T-helper 2 cell treated with Interferon-gamma antibody and Interleukin-4, amounts not matched to agents 100 ng/mL and 5 ng/mL, for 36 hours (primary cell): ENCODE results near the gene WDFY2. TPM values are rescaled to one million over a fixed set of nuclear protein-coding genes. Genes with fewer than 3 reads are reported as not detected.

Source experiments
- intact Hi-C: fragments of 100-400 bp; cut with micrococcal nuclease; formaldehyde crosslinking; loops from one replicate; pipeline ENCODE4 v1.15.1; 2023
- total RNA-seq: library from RNA; stranded (reverse); gene quantifications from 2 replicates; pipeline ENCODE4 v1.2.3, GENCODE V29; 2022

Gene WDFY2
- total RNA-seq, 1 donor from 2014 or later: 11.3 TPM

DNA sequence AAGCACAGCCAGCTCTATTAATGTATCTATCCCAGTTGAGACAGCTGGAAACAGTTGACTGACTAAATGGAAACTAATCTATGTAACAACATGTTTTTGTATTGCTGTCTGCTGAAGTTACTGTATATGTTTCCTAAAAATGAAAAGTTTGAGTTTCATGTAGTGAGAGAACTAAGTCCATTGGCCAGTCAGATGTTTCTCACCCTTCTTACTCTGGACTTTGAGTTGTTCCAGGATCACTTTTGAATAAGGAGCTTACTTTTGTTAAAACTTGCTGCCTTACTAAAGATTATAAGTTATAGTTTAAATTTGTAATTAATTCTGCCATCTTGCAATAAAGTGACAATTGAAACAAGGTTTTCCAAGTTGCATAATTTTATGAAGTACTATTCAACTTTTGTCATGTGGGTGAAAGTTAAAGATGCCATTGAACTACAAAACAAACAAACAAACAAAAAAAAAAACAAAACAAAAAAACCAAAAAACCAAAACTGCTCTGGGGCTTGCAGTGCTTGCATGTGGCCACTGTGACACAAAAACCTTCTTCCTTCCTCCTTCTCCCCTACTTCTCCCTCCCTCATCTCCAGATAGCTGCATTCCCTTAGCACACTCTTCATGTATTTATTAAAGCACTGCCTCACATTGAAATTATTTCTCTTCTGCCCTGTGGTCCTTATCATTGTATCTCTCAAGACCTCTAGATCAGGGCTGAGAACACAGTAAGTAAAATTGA is 15.3 kb downstream of the WDFY2 start:
- intact Hi-C loops: no loop called here

DNA sequence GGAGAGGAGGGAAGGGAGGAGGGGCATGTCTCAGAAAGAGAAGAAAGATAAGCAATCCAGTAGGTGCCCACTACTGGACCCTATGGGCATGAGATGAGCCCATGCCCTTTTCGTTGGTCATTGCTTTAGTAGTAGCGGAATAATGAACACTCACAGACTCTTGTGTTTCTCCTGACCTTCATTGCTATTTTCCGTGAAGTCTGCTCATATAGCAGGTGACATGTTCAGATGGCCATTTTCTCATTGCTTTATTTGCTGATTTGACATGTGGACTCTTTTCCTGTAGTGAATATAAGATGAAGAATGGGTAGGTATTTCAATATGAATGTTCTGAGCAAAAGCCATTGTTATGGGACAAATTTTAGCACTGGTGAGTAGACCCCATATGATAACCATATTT is 16.4 kb downstream of the WDFY2 start:
- intact Hi-C loops: no loop called here

DNA sequence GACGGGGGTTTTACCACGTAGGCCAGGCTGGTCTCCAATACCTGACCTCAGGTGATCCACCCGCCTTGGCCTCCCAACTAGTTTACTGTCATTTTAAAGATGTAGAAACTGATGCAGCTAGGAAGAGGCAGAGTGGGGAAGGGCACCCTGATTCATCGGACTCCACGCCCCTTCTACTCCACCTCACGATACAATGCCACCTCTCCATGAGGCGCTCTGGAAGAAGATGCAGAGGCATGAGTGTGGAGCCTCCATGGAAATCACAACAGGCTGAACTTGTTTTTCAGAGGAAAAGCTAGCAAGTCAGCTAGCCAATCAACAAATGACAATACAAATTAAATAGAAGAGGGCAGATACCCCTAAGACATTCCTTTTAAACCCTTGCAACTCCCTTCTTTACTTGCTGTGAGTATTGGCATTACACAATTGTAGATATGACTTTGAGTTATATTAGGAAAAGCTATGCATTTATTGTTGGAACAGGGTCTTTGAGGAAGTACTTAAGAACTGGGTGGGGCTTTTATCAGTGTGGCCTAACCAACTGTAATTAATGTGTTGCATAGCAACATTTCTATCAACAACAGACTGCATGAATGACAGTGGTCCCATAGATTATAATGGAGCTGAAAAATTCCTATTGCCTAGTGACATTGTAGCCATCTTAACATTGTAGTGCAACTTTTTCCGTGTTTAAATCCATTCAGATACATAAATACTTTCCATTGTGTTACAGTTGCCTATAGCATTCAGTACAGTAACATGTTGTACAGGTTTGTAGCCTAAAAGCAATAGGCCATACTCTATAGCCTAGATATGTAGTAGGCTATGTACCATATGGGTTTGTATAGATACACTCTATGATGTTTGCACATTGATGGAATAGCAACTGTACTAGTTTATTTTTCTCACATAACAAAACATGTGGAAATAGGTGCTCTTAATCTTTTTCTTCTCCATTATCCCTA is 17.6 kb downstream of the WDFY2 start:
- intact Hi-C loops: no loop called here

DNA sequence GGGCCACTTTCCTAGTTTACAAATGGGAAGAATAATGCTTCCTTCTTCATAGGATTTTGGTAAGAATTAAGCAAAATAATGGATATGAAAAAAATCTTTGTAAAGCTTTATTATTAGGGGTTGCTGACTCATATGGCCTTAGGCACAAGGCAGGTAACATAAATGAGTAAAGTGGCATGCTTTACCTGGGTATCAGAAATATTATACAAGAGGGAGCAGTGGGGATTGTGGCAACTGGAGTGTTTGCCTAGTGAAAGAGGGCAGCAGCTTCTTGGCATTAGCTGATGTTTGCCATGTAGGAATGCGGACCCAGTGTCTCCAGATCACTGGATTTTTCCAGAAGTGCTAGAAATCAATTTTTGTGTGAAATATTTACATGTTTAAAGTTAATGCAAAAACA is 19.5 kb downstream of the WDFY2 start:
- intact Hi-C loops: no loop called here

DNA sequence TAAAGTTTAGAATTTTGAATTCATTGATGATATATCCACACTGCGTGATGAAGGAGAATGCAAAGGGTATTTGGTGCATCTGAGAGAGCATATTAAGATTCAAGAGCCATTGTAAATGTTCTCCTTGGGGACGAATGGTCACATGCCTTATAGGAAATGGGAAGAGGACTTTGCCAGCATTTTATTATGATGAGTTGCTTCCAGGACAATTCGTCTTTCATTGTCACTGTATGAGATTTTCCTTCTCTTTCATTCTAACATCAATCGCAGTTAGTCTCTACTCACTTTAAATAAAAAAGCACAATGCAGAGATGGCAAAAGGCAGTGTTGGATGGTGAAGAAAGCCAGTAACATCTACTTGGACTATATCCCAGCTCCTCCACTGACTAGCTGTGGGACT is 21.4 kb downstream of the WDFY2 start:
- intact Hi-C loops: no loop called here

DNA sequence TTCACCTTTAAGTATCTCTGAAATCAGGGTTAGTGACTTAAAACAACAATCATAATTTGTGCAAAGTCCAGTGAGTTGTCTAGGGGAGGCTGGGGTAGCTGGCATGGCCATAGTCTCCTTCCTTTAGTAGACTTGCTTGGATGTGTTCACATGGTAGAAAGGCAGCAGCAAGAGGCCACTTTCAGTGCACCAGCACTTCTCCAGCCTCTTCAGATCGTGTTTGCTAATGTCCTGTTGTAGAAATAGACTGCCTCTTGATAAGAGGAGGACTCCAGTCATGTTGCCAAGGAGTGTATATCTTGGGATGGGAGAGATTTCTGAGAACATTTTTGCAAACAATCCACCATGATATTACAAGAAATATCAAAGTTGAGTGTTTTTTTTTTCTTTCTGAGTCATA is 22.9 kb downstream of the WDFY2 start:
- intact Hi-C loops: no loop called here

DNA sequence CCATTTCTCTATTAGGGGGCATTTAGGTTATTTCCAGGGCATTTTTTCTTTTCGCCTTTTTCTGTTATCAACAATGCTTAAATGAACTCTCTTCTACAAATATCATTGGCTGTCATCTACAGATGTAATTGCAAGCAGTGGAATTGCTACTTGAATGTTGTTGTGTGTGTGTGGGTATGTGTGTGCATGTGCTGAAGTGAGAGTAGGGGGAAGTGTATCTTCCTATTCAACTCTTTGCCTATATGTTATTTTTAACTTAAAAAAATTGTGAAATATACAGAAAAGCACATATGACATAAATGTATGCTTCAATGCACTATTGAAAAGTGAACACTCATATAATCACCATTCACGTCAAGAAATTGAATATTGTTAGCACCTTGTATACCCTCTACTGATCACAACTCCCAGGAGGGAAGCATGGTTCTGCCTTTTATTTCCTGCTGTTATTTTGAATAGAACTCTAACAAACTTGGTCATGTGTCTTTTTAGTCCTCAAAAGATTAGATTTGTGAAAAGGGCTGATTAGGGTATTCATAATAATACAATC is 24.7 kb downstream of the WDFY2 start:
- intact Hi-C loops: no loop called here

DNA sequence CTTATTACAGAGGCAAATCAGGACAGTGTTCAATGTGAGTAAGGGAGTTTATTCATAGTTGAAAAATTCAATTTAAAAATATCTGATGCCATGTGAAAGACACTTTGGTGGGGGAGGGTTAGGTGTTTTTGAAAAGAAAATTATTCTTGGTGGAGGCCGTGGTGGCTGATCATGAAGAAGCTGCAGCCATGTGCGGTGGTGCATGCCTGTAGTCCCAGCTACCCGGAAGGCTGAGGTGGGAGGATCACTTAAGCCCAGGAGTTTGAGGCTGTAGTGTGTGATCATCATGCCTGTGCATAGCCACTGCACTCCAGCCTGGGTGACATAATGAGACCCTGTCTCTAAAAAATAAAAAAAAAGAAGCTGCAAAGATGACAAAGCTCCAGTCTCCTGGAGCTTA is 28.6 kb downstream of the WDFY2 start:
- intact Hi-C loops: loop anchor here (10.0 kb wide), 1 partner anchor 402 kb away; the partner anchor contains the start of genes ALG11 and ATP7B

DNA sequence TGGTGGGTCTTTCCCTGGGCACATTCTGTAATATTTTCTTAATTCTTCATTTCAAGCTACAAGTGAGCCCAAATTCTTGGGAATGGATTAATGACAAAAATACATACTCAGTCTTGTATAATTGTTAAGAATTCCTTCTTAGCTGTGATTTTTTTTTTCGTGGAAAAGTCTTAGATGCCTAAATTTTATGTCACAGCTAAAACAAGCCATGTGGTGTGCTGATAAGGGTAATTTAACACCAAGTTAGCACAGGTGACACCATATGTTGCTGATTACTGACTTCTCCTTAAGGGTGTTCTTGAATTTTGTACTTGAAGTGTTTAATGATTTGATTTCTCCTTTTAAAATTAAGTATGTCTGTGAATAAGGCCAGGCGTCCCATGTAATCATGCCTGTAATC is 29.3 kb downstream of the WDFY2 start:
- intact Hi-C loops: loop anchor here (10.0 kb wide), 1 partner anchor 401 kb away; the partner anchor contains the start of genes ALG11 and ATP7B

DNA sequence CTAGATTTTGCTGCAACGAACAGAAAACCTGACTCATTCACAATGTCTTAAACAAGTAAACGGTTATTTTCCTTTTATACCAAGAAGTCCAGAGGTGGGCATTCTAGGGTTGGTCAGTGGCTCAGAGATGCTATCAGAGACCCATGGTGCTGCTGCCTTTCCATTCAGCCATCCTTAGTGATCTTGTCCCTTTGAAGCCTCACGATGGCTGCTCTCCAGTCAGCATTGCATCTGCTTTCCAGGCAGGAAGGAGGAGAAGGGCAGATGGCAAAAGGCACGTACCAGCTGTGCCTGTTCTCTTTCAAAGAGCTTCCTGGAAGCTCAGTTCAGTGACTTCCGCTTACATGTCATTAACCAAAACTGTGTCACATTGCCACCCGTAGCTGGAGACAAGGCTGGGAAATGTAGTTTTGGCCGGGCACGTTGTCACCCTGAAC is 30.1 kb downstream of the WDFY2 start:
- intact Hi-C loops: loop anchor here (1.0 to 10.0 kb wide), 2 partner anchors 30 to 400 kb away; partner anchors contain the start of genes ALG11, ATP7B and WDFY2

DNA sequence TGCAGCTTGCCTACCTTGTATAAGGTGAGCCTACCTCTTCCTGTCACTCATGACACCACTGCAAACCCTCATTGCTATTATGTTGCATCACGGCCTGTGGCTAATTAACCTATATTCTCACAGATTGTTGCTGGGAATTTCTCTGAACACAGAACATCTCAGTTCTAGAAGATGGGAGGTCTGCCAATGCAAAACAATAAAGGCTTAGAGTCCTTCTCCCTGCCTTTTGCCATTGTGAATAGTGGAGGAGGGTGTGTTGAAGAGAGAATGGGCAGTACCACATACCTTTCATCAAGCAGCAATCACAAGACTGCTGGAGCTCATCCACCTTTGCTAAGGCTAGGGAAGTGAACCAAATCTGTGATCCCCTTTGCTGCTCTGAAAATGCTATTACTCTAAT is 34.4 kb downstream of the WDFY2 start:
- intact Hi-C loops: loop anchor here (10.0 kb wide), 1 partner anchor 396 kb away; the partner anchor contains the start of genes ALG11 and ATP7B

DNA sequence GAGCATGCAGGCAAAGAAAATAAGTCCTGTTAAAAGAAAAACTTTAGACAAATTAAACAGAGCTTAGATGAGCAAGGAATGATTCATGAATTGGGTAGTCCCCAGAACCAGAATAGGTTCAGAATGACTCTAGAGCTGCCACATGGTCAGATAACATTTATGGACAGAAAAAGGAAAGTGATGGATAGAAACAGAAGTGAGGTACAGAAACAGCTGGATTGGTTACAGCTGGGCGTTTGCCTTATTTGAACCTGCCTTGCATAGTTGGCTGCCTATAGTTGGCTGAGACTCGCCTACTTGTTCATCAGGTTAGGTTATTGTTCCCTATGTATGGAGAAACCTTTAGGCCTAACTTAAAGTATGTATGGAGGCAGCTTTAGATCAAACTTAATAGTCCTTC is 35.4 kb downstream of the WDFY2 start:
- intact Hi-C loops: loop anchor here (10.0 kb wide), 1 partner anchor 395 kb away; the partner anchor contains the start of genes ALG11 and ATP7B

DNA sequence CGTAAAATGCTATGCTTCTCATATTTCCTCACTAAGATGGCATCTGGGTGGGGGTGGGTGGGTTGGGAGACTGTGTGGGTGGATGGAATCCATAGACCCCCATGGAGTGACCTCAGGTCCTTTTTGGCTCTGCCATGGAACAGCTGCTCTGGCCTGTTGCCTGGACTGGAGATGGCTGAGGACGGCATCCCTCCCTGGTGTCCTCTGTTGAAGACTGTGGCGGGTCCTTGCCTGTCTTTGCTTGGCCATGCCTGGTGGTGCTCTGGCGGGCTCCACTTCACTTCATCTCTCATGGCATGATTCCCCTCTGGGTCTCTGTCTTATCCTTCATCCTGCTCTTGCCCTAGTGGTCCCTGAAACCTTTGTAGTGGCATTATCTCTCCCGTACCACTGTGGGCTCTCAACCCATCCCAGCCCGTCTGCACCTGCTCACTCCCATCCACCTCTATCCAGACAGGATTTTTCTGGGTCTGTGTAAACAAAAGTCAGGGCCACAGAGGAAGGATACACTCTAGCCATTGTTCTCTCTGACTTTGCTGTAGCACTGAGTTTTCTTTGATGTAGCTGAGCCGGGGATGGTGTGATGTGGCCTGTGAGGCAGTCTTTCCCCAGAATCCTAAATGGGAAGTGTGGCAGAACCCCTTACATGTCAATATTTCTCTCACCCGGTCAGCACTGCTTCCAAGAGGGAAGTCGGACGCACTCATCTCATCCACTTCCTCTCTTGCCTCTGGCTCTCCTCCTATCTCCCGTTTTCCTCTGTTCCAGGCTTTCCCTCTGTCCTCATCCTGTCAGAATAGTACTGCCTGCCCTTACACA is 36.1 kb downstream of the WDFY2 start:
- intact Hi-C loops: no loop called here

DNA sequence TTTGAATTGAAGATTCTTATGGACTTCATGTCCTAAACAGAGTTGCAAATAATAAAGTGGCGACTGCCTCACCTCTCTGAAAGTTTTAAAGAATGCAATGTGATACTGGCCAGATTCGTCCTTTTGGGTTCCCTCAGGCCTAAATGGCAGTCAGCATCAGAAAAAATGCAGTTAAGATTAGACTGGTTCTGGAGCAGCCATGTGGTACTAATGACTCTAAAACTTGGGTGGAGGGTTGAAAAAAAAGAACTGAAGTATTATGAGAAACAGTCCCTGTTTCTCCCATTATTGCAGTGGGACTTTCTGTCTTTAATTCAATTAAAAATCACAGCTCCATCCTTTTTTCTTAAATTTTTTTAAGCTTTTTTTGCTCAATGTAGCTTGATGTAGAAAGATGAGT is 37.3 kb downstream of the WDFY2 start:
- intact Hi-C loops: no loop called here

DNA sequence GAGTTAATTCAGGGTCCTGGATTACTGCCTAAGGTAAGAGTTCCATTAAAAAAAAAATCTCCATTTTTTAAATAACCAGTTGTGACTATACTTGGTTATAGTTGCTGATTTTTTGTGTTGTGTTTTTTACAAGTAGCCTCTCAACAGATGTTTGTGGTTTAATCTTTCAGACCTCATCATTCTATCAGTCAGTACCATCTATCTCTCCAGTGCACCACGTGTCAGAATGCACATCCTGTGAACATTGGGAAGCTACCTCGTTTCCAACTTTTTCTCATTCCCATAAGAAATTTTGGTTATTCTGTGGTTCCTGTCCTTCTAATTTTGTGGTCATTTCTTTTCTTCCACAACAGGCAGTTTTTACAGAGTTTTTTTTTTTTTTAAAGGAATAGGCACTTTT is 39.2 kb downstream of the WDFY2 start:
- intact Hi-C loops: no loop called here

DNA sequence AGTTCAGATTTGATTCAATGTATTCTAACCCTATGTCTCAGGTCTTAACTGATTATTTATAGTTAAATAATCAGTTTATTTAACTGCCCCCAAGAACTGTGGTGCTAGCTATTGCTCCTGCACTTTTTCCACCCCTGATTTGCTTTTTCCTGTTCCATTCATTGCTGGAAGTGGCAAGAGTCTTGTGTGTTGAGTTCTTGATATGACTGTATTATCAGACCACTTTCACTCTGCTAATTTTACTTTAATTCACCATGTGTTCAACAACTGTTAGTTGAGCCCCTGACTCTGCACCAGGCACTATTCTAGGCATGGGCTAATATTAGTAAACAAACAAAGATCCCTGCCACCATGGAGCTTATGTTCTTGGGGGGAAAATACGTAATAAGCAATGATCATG is 39.9 kb downstream of the WDFY2 start:
- intact Hi-C loops: no loop called here

DNA sequence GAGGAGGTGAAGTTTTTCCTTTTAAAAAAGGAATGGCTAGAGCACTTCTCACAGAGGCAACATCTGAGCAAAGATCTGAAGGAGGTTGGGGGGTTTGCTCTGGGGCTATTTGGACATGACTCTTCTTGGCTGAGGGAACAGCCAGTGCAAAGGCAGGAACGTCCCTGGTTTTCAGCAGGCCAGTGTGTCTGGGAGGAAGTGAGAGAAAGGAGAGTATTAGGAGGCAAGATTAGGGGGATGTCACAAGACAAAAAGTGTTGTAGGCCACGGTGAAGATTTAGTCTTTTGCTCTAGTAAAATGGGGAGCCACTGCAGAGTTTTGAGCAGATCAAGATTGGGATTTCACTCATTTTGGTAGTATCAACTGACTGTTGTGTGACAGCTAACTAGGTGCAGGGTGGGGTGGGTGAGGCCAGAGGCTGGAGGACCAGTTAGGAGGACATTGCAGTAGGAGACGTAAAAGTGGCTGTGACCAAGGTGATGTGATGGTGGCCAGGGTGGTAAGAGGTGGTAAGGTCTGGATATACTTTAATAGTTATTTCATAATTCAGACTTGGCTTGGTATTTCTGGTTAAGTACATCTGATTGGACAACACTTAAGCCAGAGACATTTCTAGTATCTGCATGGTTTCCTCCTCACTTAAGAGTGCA is 40.6 kb downstream of the WDFY2 start:
- intact Hi-C loops: no loop called here

DNA sequence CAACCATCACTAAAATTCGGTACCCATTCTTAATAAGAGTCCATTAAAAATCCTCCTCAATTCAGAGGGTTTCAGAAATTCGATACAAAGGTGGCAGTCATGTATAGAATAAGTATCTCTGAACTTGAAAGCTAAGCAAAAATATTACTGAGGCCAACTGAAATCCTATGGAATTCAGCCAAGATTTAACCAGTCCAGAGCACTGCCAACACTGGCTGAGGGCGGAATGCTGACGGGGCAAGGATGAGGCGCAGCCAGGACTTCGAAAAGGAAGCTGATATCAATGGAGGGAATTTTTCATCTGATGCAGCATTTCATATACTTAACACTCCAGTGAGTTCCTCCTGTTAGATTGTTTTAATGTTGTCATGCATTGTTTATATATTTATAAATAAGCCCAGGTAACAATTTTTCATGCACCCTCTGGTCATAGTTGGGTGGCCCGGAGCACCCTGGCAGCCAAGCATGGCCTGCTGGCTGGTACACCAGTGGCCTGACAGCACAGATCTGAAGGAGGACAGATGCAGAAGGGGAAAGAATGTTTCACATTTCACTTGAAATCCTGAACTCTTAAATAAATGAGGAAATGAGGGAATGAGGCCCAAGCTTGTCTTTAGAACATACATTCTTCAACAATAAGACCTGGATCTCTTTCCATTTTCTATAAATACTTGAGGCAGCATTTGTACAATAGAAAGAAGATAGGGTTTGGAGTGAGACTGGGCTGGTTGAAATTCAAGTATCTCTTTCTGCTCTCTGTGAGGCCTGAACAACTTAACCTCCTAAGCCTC is 41.5 kb downstream of the WDFY2 start:
- intact Hi-C loops: no loop called here

DNA sequence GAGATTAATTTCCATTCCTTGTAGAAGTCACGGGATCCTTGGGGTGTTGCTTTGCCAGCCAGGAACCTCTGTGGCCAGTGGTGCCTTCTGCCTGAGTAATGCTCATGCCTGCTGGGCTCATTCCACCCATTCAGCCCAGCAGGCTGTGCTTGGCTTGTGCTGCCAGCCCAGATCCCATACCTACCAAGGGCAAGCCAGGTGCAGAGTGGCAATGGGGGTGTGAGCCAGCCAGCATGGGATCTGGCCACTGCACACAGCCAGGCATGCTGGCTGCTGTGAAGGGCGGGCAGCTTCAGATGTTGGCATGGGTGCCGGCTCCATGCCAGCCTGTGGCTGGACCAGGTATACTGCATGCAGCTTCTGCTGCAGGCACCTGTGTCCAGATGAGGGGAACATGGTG is 42.5 kb downstream of the WDFY2 start:
- intact Hi-C loops: no loop called here
